ENCODE data around the gene DSCAML1.

DSCAML1 gene

GRCh38 chr11:117394221-117394925 lies 402.6 kb downstream of the DSCAML1 start:
- DNase-seq: no peak

GRCh38 chr11:117392979-117393378 lies 404.0 kb downstream of the DSCAML1 start:
- no peak for DNase-seq

DNA sequence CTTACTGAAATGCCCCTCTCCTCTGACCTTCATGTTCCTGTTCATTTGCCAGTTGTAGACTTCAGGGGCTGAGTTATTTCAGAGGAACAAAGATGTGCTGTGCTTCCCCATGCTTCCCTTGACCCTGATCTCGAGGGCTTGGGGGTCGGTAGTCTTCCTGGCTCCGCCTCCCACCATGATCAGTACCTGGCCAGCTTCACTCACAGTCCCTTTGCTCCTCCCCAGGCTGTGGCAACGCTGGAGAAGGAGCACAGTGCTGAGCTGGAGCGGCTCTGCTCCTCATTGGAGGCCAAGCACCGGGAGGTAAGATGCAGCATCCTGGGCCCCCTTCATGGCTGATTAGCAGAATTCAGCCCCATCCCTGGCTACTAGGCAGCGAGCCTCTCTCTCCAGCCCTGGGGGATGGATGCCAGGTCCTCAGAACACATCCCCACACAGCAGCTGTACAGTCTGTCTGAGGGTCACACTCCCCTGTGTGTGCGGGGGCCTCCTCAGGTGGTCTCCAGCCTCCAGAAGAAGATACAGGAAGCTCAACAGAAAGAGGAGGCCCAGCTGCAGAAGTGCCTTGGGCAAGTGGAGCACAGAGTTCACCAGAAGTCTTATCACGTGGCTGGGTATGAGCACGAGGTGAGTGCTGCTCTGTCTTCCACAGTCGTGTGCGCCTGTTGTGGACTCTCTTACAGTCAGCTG lies 404.9 kb downstream of the DSCAML1 start:
- DNase-seq: no peak

DNA sequence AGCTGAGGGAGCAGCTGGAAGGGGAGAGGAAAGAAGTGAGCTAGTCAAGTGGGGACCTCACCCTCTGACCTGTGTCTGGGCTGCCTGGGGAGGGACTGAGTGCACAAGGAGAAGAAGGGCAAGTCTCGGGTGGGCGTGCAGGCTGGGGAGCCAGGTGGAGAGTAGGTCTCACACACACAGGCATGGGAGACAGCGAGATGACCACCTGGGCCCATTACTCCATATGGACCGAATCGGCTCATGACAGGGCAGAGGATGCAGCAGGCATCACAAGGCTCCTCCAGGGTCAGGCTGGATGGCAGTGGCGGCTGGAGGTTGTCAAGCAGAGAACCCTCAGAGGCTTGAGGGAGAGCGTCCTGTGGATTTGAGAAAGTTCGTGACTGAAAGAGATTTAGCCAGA lies 405.8 kb downstream of the DSCAML1 start:
- no peak for DNase-seq

- no peak for DNase-seq
Measured at GRCh38 chr11:117390743-117391142, 406.3 kb downstream of the DSCAML1 start.

GRCh38 chr11:117387992-117388755 lies 408.8 kb downstream of the DSCAML1 start:
- DNase-seq: no peak

DNA sequence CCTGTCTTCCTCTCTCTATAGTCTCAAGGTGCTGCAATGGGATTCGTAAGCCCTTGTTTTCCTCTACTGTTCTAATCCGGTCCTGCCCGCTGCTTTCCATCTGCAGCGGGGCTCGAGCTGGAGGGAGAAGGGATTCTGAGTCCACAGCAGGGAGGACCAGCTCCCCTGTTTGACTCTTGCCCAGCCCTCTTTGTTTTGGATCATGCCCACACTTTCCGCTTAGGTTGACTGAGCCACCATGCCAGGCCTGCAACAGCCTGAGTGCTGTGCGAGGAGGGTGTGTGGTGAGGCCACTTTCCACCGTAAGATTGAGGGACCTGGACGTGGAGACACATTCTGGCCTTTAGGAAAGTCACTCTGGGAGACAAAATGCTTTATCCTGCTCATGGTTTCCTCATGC lies 411.1 kb downstream of the DSCAML1 start:
- DNase-seq: no peak

DNA sequence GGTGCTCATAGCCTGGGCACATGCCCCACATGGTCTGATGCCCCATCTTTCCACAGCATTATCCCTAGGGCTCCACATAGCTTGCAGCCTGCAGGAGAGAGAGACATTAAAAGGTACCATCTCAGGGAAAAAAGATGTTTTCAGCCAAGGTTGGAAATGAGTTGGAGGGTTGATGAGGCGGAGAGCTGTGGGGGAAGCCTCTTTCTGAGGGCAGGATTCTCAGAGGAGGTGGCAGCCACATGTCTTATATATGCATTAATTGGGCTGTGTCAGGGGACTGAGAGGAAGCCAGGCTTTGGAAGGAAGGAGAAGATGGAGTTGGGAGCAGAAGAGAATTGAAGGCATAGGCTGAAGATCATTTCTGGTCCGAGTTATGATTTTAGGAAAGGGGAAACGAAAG lies 411.5 kb downstream of the DSCAML1 start:
- no peak for DNase-seq

- DNase-seq: no peak
Measured at GRCh38 chr11:117384045-117384444, 413.0 kb downstream of the DSCAML1 start.

GRCh38 chr11:117382746-117383145 lies 414.3 kb downstream of the DSCAML1 start:
- DNase-seq: no peak

DNA sequence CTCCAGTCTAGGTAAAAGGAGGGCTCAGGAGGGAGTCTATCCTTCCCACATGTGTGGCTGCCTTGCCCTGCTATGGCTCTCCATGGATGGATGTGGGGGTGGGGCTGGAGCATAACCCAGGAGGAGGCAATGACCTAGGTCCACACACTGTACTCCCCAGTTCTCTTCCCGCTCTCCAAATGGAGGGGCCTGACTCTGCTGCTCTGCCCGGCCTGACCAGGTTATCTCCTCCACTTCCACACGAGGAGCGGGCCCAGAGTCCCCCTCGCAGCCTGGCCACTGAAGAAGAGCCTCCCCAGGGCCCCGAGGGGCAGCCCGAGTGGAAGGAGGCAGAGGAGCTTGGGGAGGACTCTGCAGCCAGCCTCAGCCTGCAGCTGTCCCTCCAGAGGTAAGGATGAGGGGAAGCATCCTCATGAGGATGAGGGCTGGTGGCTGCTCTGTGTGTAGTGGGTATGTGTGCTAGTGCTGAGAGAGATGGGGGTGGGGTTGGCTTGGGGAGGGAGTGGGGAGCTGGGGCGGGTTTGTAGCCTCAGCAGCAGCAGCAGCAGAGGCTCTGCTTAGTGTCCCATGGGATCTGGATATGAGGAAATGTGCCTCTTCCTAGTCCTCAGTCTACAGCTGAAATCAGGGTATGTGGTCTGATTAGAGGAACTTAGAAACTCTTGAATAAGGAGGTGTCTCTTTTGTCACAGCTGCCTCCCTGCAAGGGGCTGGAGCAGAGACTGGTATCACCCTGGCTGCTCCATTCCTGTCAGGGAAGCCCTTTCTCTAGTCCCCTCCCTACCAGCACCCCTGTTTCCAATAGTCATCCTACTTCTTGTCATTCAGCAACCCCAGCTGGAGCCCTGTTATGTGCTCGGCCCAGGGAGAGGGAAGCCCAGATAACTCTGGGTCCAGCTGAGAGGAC lies 415.3 kb downstream of the DSCAML1 start:
- DNase-seq: no peak

DNA sequence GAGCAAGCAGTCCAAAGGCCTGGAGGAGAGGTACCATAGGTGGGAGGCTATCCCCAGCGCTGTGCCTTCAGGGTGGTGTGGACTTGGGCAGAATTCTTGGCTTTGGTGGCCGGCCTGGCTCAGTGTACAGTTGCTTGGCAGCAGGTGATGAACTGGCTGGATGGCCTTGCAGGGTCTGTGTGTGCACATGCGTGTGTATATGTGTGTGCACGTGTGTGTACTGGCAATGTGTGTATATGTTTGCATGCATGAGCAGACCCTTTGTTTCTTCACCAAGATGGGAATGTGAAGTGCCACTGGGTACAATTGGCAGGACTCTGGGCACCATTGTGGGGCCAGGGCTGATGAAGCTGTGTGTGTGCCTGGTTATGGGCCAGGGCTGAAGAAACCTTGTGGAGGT lies 416.3 kb downstream of the DSCAML1 start:
- no peak for DNase-seq

DNA sequence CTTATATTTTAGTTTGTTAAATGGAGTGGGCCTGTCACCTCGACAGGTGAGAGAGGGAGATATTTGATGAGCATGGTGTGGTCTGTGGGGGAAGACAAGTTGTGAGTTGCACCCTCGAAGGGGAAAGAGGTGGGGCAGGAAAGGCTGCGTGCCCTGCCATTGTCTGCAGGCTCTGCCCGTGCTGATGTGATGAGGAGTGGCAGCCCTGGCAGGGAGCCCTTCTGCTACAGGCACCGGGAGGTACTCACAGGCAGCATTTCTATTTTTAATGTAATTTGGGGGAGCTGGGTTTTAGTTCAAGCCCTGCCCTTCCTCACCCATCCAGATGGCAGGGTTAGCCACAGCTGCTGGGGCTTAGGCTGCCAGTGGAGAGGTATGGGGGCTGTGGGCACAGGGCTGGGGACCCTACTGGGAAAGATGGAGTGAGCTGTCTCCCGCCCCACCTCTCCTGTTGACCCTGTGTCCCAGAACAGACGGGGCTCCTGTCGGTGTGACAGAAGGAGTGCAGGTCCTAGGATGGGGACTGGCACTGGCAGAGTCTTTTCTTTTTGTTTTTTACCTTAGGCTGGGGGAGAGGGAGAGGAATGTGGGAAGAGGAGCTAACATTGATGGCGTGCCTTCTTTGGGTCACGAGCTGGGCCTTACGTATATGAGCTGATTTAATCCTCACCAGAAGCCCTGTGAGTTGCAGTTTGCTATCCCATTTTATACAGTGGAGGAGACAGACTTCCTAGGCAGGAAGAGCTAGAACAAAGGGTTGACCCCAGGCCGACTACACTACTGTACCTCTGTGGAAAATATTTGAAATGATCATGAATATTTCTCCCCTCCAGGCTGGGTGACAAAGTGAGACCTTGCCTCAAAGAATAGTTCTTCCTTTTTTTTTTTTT lies 417.8 kb downstream of the DSCAML1 start:
- DNase-seq: no peak

All from inflammatory macrophage (primary cell).